ENCODE results near the gene SLCO3A1.

SLCO3A1 gene

GRCh38 chr15:92071045-92071634 lies 217.6 kb downstream of the SLCO3A1 start:
- DNase-seq (ENCODE audit: low read depth): no peak

GRCh38 chr15:92073044-92073785 lies 219.7 kb downstream of the SLCO3A1 start:
- DNase-seq (ENCODE audit: low read depth): peak; percentile 53

DNA sequence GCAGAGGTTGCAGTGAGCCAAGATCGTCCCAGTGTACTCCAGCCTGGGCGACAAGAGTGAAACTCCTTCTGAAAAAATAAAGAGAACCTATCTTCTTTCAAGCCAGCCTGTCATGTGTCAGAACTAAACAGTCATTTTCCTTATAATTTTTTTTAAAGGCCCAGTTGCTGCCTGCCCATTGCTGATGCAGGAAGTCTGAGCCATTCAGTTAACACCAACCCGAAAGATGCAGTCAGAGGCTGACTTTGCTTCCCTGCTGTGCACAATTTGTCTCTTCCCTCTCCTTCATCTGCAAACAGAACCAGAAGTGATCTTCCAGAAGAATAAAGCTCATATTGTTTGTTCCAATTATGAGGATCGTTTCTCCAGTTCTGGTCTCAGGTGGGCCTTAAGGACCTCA lies 220.6 kb downstream of the SLCO3A1 start:
- no peak for DNase-seq (ENCODE audit: low read depth)

- no peak for DNase-seq (ENCODE audit: low read depth)
Measured at GRCh38 chr15:92074646-92075045, 221.1 kb downstream of the SLCO3A1 start.

GRCh38 chr15:92075764-92076163 lies 222.3 kb downstream of the SLCO3A1 start:
- DNase-seq (ENCODE audit: low read depth): no peak

DNA sequence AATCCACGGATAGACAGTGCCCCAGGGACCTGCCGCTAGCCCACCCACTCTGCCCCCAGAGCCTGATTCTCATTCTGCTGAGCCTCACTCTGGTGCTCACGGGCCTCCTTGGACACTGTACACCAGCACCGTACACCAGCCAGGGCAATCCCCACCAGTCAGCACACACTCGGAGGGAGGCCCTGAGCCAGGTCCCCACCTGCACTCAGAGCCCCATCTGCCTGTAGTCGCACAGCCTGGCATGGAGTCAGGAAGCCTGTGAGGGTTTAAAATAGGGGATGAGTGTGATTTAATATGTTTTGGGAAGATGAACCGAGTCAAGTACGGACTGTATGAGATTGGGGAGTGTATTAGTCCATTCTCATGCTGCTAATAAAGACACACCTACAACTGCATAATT lies 223.0 kb downstream of the SLCO3A1 start:
- DNase-seq (ENCODE audit: low read depth): no peak

DNA sequence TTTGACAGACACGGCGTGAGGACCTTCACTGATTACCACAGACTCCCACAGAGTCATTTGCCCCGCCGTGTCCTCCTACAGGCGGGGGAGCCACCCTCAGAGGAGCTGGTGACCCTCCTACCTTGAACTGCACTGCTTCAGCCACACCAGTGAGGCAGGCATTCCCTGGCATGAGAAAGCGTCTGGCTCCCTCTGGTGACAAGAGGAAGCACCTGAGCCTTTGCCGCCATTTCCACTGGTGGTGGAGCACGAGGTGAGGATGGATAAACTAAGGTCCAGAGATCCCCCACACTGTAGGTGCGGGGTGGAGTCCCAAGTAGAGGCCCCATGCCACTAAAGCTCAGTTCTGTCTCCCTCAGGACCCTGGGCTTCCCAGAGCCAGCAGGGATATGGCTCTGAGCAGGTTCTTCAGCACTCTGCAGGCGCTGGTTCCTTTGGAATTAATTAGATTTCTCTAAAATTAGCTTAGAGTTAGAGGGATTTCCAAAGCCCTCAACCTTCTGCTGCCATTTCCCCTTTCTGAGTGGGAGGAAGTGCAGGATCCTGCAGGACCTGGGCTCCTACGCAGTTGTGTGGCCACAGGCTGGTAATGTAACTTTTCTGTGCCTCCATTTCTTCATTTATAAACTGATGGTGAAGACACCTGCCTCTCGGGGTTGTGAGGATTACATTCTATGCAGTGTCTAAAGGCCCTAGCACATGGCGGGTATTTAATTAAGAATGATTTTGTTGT lies 224.0 kb downstream of the SLCO3A1 start:
- DNase-seq (ENCODE audit: low read depth): peak; percentile 52

- no peak for DNase-seq (ENCODE audit: low read depth)
Measured at GRCh38 chr15:92078270-92078669, 224.8 kb downstream of the SLCO3A1 start.

DNA sequence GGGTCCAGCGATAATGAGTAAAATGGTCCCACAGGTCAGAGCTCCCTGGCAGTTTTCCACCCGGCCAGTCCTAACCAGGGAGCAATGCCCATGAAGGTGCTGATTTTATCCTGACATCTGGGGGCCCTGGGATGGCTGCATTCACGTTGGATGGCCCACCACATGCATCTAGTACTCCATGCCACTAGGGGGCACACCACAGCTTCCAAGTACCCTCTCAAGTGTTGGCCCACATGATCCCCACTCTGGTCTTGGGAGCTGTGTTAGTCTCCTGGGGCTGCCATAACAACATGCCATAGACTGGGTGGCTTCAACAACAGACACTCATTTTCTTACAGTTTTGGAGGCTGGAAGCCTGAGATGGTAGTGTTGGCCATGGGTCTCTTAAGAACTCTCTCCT lies 225.5 kb downstream of the SLCO3A1 start:
- DNase-seq (ENCODE audit: low read depth): no peak

GRCh38 chr15:92079647-92080255 lies 226.2 kb downstream of the SLCO3A1 start:
- DNase-seq (ENCODE audit: low read depth): no peak

- DNase-seq (ENCODE audit: low read depth): peak; percentile 67
Measured at GRCh38 chr15:92082006-92082843, 228.7 kb downstream of the SLCO3A1 start.

DNA sequence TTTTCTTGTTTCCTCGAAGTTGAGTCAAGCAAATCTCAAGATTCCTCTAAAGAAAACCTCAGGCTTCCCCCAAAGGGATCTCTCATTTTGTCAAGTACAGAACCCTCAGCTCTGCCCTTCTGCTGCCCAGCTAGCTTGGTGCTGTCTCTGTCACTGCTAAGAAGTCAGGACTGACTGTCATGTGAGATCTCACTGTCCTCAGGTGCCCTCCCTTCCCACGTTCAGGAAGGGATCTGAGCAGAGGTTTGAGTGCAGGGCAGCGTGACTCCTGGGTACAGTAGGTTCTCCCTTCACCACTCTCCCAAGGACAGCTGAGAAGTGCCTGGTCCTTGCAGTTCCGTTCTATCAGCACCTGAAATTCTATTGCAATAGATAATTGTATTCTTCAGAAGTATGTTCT lies 229.7 kb downstream of the SLCO3A1 start:
- no peak for DNase-seq (ENCODE audit: low read depth)

GRCh38 chr15:92087211-92087610 lies 233.7 kb downstream of the SLCO3A1 start:
- DNase-seq (ENCODE audit: low read depth): no peak

DNA sequence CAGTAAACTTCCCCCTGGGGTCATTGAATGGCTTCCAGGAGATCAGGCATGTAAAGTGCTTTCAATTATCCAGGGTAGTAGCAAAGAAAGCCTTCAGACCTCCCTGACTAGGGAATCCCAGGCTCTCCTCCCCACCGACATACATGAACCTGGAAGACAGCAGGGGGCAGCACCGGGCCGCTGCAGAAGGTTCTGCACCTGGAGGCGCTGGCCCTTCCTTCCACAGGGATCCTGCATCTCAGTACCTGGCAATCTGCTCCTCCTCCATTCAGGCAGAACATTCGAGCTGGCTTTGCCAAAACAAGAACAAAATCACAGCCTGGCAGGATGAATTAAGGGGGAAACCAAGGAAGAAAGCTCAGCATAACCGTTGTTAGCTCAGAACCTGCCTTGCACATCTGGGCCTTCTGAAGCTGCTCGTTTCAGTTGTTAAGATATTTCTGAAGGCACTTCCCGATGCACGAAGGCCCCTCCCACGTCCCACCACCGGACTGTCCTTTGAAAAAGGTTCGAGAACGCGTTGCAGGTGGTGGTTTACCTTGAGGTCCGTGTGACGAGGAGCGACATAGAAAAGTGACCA lies 237.7 kb downstream of the SLCO3A1 start:
- no peak for DNase-seq (ENCODE audit: low read depth)

DNA sequence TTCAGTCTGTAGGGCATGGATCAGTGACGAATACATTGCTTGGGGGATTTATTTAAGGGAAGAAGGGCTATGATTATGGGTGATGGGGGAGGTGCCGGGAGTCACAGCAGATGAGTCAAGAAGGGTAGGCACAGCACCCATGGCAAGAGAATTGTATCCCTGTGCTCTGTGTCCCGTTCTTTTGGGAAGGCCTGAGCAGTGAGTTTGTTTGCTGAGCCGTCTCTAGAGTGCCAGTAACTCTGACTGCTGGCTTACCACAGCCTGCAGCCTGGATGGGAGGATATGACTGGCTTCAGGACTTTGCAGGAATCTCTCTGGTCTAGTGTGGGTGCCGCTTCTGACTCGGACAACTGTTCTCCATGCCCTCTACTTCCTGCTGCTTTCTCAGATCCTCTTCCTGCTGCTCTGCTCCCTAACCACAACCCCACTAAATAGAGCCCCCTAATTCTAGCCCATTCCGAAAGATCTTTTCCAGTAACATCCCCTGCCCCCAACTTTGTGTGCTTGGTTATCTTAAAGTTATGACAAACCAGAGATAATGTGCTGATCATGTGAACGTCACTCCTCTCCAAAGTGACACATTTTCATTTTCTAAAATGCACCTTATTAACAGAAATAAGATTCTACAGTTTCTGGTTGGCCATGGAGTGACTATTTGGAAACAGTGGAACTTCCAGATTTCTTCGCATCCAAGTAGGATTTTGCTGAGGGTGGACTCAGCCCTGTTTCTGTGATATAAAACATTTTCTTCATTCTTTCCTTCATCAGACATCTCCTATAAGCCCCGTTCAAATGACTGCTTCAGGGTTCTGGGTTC lies 239.0 kb downstream of the SLCO3A1 start:
- no peak for DNase-seq (ENCODE audit: low read depth)

GRCh38 chr15:92095693-92096092 lies 242.2 kb downstream of the SLCO3A1 start:
- no peak for DNase-seq (ENCODE audit: low read depth)

GRCh38 chr15:92097474-92098178 lies 244.1 kb downstream of the SLCO3A1 start:
- DNase-seq (ENCODE audit: low read depth): peak; percentile 38

DNA sequence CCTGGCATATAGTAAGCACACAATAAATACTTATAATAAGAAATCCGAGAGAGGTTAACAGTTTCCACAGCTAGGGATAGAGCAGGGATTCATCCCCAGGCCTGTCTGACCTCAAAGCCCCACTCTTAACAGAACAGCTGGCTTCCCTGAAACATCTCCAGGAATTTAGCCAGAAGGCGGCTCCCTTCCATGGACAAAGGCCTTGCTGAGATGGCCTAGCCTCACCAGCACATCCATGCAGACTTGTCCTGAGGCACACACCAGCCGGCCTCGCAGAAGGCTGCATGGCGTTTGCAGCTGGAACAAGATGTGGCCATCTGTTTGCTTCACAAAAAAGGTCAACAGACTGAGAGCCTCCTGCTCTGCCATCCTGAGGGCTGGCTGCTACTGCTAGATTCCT lies 245.4 kb downstream of the SLCO3A1 start:
- peak; percentile 34 for DNase-seq (ENCODE audit: low read depth)

DNA sequence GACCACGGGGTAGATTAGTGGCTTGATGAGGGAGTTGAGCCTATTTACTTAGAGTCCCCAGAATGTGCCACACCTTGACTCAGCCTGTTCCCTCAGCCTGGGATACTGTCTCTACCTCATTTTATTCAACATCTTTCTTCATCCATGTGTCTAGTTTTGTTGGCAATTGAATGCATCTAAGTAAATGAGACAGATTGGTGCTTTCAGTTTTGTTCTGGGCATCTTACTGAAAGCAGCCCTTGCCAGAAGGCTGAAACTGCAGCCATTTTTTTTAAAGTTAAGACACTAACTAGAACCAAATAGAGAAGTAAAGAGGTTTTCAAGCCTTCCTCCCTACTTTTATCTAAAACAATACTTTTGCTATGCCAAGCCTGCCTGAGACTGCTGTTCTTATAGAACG lies 246.8 kb downstream of the SLCO3A1 start:
- no peak for DNase-seq (ENCODE audit: low read depth)

DNA sequence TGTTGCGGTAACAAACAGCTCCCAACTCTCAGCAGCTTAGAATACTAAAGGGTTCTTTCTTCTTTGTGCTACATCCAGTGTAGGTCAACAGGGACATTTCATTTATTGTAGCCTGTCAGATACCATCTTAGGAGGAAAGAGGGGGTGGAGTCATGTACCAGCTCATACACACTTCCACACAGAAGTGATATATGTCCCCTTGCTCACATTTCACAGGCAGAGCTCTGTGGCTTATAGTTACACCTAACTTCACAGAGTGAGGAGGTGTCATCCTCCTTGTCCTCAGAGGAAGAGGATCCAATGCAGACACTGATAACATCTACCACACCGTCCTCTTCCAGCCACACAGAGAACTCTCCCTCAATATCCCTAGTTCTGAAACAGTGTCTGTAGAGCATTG lies 247.2 kb downstream of the SLCO3A1 start:
- DNase-seq (ENCODE audit: low read depth): no peak

Data from fibroblast of gingiva (primary cell).